C4-2B (cell line): ENCODE results near the gene RUFY2.

Experiments
- ZFX ChIP-seq: fragments of 450-650 bp; IDR thresholded peaks from 2 replicates; pipeline ENCODE4 v1.6.1; 2017
- TF ChIP-seq, protein P1 (sequence below): fragments of 450-650 bp; conservative IDR thresholded peaks from 2 replicates; pipeline ENCODE4 v1.5.1; 2017; ENCODE audit warnings: mild to moderate bottlenecking

DNA sequence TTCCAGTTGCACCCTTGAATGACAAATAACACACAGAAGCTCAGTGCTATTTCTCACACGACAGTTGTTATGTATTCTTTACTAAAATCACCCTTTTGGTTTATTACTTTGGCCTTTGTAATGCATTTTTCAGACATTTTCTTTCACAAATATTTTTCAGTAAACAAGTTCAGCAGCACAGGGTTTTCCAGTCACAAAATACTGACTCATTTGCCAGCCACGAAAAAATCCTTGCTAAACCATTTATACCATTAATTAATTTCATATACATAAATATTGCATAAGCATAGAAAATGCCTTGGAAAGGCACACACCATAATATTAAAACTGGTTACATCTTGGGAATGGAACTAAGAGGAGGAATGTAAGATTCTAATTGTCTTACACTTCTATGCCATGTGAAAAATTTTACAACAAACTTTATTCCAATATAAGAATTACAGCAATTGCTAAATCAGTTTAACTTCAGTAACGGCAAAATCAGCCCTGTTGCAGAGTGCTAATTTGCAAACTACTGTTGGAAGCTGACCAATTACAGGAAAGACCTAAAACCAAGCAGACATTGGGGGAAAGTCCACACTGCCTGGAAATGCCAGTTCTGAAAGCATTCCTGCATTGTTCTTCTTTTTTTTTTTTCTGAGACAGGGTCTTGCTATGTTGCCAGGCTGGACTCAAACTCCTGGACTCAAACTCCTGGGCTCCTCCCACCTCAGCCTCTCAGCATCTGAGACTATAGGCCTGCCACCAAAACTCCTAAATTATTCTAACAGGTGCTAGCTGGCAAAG lies 42.8 kb downstream of the RUFY2 start:
- TF ChIP-seq, protein P1, sequence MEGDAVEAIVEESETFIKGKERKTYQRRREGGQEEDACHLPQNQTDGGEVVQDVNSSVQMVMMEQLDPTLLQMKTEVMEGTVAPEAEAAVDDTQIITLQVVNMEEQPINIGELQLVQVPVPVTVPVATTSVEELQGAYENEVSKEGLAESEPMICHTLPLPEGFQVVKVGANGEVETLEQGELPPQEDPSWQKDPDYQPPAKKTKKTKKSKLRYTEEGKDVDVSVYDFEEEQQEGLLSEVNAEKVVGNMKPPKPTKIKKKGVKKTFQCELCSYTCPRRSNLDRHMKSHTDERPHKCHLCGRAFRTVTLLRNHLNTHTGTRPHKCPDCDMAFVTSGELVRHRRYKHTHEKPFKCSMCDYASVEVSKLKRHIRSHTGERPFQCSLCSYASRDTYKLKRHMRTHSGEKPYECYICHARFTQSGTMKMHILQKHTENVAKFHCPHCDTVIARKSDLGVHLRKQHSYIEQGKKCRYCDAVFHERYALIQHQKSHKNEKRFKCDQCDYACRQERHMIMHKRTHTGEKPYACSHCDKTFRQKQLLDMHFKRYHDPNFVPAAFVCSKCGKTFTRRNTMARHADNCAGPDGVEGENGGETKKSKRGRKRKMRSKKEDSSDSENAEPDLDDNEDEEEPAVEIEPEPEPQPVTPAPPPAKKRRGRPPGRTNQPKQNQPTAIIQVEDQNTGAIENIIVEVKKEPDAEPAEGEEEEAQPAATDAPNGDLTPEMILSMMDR, result no peak
- no peak for TF ChIP-seq ZFX
